Upper lobe of left lung (tissue), 6 donors: ENCODE data around the gene FAM20A. TPM values are rescaled to one million over a fixed set of nuclear protein-coding genes. Genes with fewer than 3 reads are reported as not detected.

Experiments used
- ATAC-seq, 2 donors: fragments of 200-7000 bp; cut with Tn5 transposase; one replicate each; pipeline ENCODE4 v1.9.1; 2022; ENCODE audit warnings: mild to moderate bottlenecking in 2 of 2, moderate library complexity in 2 of 2; ENCODE audit not compliant: low FRiP score in 2 of 2
- DNase-seq, 2 donors: peaks; one replicate each; pipeline ENCODE4 v3.0.0-alpha.2; 2019 to 2020
- H3K27ac ChIP-seq, 4 donors: fragments of 200-600 bp; sonication (generic); one replicate each; pipeline ENCODE4 v1.5.1; 2016 to 2019
- H3K27me3 ChIP-seq, 4 donors: fragments of 200-600 bp; sonication (generic); one replicate each; pipeline ENCODE4 v1.5.1; 2017 to 2019
- H3K36me3 ChIP-seq, 4 donors: fragments of 200-600 bp; sonication (generic); one replicate each; pipeline ENCODE4 v1.5.1; 2016 to 2019
- H3K4me1 ChIP-seq, 4 donors: fragments of 200-600 bp; sonication (generic); one replicate each; pipeline ENCODE4 v1.5.1; 2018 to 2019
- H3K4me3 ChIP-seq, 4 donors: fragments of 200-600 bp; sonication (generic); one replicate each; pipeline ENCODE4 v1.5.1; 2017 to 2019; ENCODE audit warnings: mild to moderate bottlenecking in 2 of 4, moderate library complexity in 1 of 4
- H3K9me3 ChIP-seq, 4 donors: fragments of 200-600 bp; sonication (generic); one replicate each; pipeline ENCODE4 v1.5.1; 2018 to 2019
- CTCF ChIP-seq, 6 experiments: fragments of 450-650 bp in 4 of 6; fragments of 200-600 bp in 2 of 6; sonication (generic) in 2 of 6; IDR thresholded peaks; one replicate each; pipeline ENCODE4 v1.5.1; 2016 to 2019; ENCODE audit warnings: antibody characterized with exemption in 6 of 6
- EP300 ChIP-seq, 4 donors: sonication (generic); formaldehyde crosslinking; IDR thresholded peaks; one replicate each; pipeline ENCODE4 v1.5.1; 2017; ENCODE audit warnings: antibody characterized with exemption in 4 of 4, control low read depth in 2 of 4
- POLR2A ChIP-seq, 4 donors: fragments of 450-650 bp; IDR thresholded peaks; one replicate each; pipeline ENCODE4 v1.5.1; 2016 to 2017; ENCODE audit warnings: antibody characterized with exemption in 4 of 4, mild to moderate bottlenecking in 2 of 4
- POLR2AphosphoS5 ChIP-seq, 2 donors: sonication (generic); formaldehyde crosslinking; IDR thresholded peaks; one replicate each; pipeline ENCODE4 v1.5.1; 2017; ENCODE audit warnings: antibody characterized with exemption in 2 of 2
- WGBS, 2 donors: methylation state at CpG; one replicate each; pipeline ENCODE4 v1.1.5; 2017 to 2018; 5-methylcytosine and 5-hydroxymethylcytosine counted together
- total RNA-seq, 6 donors: library from RNA; depleted of rRNA in 4 of 6; stranded (reverse); fragments of >200 nt in 4 of 6; gene quantifications; one replicate each; pipeline versions ENCODE4 v1.1.0 to v1.2.1, GENCODE V29; 2016 to 2021
- donor health status: DM: no; HTN: no; CAD: no; lungs with moderate emphysema.
- donor health status: DM: no; HTN: yes; CAD: no; lungs with severe emphysema.

Gene FAM20A
- total RNA-seq, 6 donors from 2014 or later, result 40.3 to 150 (median 59.7) TPM

GRCh38 chr17:68580236-68580770, 20.9 kb downstream of the FAM20A start:
- H3K36me3 ChIP-seq, result no peaks in the 10 kb centered on the region
- peak; percentile 85 to 91 for ATAC-seq
- WGBS, 2 donors, result 38 to 54% methylated on average over 5 to 6 of the region's 6 CpGs
- no peak overlapping the region for H3K4me3 ChIP-seq
- no peaks in the 10 kb centered on the region for H3K27me3 ChIP-seq
- DNase-seq, result peak in 1 of 2 donors; percentile 86
- H3K27ac ChIP-seq, result peak overlapping the region; percentile 73 to 82 (median 78)
- H3K9me3 ChIP-seq, result no peaks in the 10 kb centered on the region
- TF ChIP-seq CTCF (IDR thresholded peaks at IDR 0.05) (no peak), EP300 (IDR thresholded peaks at IDR 0.05) (peak; percentile 89 to 92 (median 90)), POLR2A (IDR thresholded peaks at IDR 0.05) (peak in 1 of 4 donors; percentile 40), POLR2AphosphoS5 (IDR thresholded peaks at IDR 0.05) (peak; percentile 75 to 91)
- peaks cover 30 to 62% (median 37%) of the 10 kb centered on the region in 4 donors for H3K4me1 ChIP-seq

- H3K27me3 ChIP-seq, result no peaks in the 10 kb centered on the region
- WGBS, 2 donors, result 70 to 77% methylated on average over 7 to 8 of the region's 8 CpGs
- H3K27ac ChIP-seq, result peak overlapping the region; percentile 73 to 82 (median 78)
- H3K4me3 ChIP-seq, result no peak overlapping the region
- ATAC-seq (no peak), DNase-seq (no peak)
- H3K4me1 ChIP-seq, result peaks cover 30 to 57% (median 37%) of the 10 kb centered on the region in 4 donors
- H3K9me3 ChIP-seq, result no peaks in the 10 kb centered on the region
- no peaks in the 10 kb centered on the region for H3K36me3 ChIP-seq
- TF ChIP-seq POLR2AphosphoS5 (IDR thresholded peaks at IDR 0.05) (no peak), CTCF (IDR thresholded peaks at IDR 0.05) (no peak), EP300 (IDR thresholded peaks at IDR 0.05) (no peak), POLR2A (IDR thresholded peaks at IDR 0.05) (no peak)
Measured at GRCh38 chr17:68579194-68579927, 21.8 kb downstream of the FAM20A start.

- Histone ChIP-seq H3K27me3 (no peaks in the 10 kb centered on the region), H3K9me3 (no peaks in the 10 kb centered on the region), H3K36me3 (no peaks in the 10 kb centered on the region), H3K4me3 (no peak overlapping the region), H3K27ac (peak overlapping the region in 3 of 4 donors; percentile 44 to 82 (median 49)), H3K4me1 (peaks cover 30 to 58% (median 37%) of the 10 kb centered on the region in 4 donors)
- TF ChIP-seq POLR2A (IDR thresholded peaks at IDR 0.05) (no peak), POLR2AphosphoS5 (IDR thresholded peaks at IDR 0.05) (no peak), CTCF (IDR thresholded peaks at IDR 0.05) (no peak), EP300 (IDR thresholded peaks at IDR 0.05) (no peak)
- no peak for DNase-seq
- ATAC-seq, result no peak
- 66 to 73% methylated on average over 3 of the region's 3 CpGs for WGBS, 2 donors
Measured at GRCh38 chr17:68578236-68578635, 22.9 kb downstream of the FAM20A start.

- WGBS, 2 donors, result 61 to 76% methylated on average over 3 of the region's 3 CpGs
- DNase-seq, result no peak
- H3K27ac ChIP-seq, result peak overlapping the region in 1 of 4 donors; percentile 66
- TF ChIP-seq POLR2AphosphoS5 (IDR thresholded peaks at IDR 0.05), result no peak
- no peak for TF ChIP-seq POLR2A (IDR thresholded peaks at IDR 0.05)
- TF ChIP-seq EP300 (IDR thresholded peaks at IDR 0.05), result no peak
- no peak for TF ChIP-seq CTCF (IDR thresholded peaks at IDR 0.05)
- no peaks in the 10 kb centered on the region for H3K27me3 ChIP-seq
- ATAC-seq, result no peak
- no peak overlapping the region for H3K4me3 ChIP-seq
- H3K9me3 ChIP-seq, result no peaks in the 10 kb centered on the region
- H3K4me1 ChIP-seq, result peaks cover 34 to 62% (median 37%) of the 10 kb centered on the region in 4 donors
- no peaks in the 10 kb centered on the region for H3K36me3 ChIP-seq
Measured at GRCh38 chr17:68577497-68577821, 23.7 kb downstream of the FAM20A start.
